GM12864 (cell line): ENCODE data around the gene LRRC75B.
"Not testable (repeated sequence)": the region's sequence is repeated elsewhere in the genome, so short reads cannot be mapped to it uniquely, and the experiment has no call there.

Source experiments
- DNase-seq: peaks from one replicate; pipeline ENCODE4 v3.0.0-alpha.2; 2011; ENCODE audit warnings: low read depth
- H3K4me3 ChIP-seq: 2 replicates; pipeline ENCODE4 v1.5.1; 2011; ENCODE audit warnings: mild to moderate bottlenecking, low read depth, low read length, control low read depth
- TF ChIP-seq, protein P1 (sequence below): IDR thresholded peaks from 2 replicates; pipeline ENCODE4 v1.5.1; 2011; ENCODE audit warnings: low read depth, mild to moderate bottlenecking, moderate library complexity, low read length, control low read depth, inconsistent platforms; ENCODE audit errors: missing control alignments

Gene LRRC75B

DNA sequence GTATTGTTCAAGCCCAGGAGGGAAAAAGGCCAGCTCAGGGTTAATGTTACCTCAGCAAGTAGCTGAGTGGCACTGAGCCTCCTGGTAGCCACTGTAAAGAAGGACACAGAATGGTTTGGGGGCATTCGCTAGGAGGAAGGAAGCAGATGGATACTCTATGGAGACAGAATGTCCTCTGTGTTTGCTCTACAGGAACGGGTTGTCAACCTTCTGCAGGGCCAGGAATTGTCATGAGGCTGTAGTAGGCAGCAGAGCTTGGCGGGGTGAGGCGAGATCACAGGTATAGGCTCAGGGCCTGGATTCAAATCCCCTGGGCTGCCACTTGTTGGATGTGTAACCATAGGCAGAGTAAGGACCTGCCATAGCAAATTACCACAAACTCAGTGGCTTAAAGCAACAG is 3.0 kb upstream of the LRRC75B start:
- no peak overlapping the region for H3K4me3 ChIP-seq
- TF ChIP-seq, protein P1, sequence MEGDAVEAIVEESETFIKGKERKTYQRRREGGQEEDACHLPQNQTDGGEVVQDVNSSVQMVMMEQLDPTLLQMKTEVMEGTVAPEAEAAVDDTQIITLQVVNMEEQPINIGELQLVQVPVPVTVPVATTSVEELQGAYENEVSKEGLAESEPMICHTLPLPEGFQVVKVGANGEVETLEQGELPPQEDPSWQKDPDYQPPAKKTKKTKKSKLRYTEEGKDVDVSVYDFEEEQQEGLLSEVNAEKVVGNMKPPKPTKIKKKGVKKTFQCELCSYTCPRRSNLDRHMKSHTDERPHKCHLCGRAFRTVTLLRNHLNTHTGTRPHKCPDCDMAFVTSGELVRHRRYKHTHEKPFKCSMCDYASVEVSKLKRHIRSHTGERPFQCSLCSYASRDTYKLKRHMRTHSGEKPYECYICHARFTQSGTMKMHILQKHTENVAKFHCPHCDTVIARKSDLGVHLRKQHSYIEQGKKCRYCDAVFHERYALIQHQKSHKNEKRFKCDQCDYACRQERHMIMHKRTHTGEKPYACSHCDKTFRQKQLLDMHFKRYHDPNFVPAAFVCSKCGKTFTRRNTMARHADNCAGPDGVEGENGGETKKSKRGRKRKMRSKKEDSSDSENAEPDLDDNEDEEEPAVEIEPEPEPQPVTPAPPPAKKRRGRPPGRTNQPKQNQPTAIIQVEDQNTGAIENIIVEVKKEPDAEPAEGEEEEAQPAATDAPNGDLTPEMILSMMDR: no peak
- no peak for DNase-seq

DNA sequence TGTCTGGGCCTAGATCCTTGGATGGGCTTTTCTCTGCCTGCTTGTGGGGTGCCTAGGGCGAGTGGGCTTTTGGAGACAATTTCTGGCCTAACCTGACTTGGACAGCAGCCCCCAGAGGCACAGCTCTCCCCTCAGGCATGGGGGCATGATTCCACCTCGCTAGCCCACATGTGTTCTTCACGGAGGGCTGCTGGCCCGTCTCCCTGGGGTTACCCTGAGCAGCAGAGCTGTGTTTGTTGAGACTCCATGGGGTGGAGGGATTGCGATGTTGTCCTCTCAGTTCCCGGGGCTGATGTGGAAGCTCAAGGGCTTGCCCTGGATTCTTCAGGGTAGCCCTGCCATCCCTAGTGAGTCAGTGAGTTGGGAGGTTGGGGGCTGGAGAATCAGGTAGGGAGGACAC is 2.4 kb upstream of the LRRC75B start:
- no peak for DNase-seq
- H3K4me3 ChIP-seq: no peak overlapping the region
- TF ChIP-seq, protein P1: no peak

DNA sequence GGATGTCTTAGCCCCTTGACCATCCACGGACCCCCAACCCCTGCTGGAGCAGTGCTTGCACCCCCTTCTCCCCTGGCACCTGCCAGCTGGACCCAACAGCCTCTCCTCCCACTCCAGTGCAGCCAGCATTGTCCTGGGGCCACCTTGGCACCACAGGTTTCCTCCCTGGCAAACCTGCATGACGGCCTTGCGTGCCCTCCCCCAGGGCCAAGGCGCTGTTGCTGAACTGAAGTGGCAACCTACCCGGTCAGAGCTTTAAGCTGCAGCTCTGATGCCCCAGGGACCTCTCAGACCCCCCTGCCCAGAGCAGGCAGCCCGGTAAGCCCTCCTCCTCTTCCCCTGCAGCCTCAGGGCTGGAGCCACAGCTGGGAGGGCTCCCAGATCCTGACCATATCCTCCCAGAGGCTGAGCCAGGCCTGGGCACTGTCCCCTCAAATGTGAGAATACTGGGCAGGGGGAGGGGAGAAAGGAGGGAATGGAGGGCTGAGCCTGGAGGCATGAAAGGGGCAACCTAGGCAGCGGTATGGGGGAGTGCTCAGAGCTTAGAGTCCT is 1.8 kb upstream of the LRRC75B start:
- TF ChIP-seq, protein P1: no peak
- no peak overlapping the region for H3K4me3 ChIP-seq
- no peak for DNase-seq

DNA sequence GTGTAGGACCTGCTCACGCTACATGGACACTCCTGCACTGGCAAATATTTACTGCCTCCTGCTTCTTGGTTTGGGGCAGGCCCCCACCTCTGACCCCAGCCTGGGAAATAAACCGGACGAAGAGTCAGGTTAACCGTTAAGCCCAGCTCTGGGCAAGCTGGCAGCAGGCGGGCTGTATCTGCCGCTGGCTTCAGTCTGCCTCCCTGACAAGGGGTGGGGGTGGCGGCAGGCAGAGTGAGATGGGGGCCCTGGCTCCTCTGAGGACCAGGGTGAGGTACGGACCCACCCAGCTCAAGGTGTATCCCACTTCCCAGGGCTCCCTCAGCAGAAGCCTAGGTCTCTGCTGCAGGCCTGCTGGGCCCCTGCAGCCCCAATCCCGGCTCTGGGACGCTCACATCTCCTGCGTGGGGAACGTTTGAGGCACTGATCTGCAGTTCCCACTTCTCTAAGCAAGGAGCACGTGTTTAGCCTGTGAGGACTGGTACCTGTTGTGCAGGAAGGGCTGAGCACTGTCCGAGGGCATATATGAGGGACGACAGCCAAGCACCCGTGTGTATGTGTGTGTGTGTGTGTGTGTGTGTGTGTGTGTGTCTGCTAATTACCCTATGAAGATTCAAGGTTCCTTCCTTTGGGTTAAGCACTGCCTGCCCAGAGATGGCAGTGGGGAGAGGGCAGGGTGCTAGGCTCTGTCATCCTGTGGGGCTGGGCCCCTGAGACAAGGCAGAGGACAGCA is 1.1 kb upstream of the LRRC75B start:
- no peak for DNase-seq
- TF ChIP-seq, protein P1: no peak
- H3K4me3 ChIP-seq: no peak overlapping the region

DNA sequence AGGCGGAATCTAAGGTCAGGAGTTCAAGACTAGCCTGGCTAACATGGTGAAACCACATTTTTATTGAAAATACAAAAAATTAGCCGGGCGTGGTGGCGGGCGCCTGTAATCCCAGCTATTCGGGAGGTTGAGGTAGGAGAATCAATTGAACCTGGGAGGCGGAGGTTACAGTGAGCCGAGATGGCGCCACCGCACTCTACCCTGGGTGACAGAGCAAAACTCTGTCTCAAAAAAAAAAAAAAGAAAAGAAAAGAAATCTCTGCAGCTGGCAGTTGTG is 624 bp upstream of the LRRC75B start:
- DNase-seq, H3K4me3 ChIP-seq: not testable (repeated sequence)

DNA sequence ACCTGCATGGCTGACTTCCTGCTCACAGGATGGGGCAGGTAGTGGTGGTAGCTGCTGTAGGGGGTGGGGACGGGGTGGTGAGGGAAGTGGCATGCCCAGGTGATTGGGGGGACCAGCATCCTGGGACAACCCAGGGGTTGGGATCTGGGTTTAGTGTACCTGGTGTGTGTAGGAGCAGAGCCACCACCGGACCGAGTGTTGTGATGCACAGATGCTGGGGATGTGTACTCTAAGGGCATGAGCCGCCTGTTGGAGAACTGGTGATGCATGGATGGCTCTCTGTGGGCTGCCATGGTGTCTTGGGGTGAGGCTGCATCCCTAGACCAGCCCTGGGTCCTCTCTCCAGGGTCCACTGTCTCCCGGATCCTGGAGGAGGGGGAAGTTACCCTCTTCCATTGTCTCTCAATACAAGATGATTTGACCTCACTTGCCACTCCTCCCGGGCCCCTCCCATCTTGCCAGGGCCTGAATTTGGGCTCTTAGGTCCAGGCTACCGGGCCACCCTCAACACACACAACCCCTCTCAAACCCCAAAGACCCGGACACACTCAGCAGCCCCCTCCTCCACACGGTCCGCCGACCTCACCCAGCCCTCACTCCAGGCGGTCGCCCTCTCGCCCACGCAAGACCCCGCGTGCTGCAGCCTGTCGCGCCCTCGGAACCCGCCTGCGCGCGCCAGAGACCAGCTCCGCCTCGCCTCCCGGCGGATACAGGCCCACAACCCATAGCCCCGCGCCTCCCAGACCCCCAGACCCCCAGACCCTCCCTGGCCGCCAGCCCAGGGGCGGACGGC is 619 bp downstream of the LRRC75B start:
- peak overlapping the region; percentile 40 for H3K4me3 ChIP-seq
- DNase-seq: no peak
- TF ChIP-seq, protein P1: no peak

DNA sequence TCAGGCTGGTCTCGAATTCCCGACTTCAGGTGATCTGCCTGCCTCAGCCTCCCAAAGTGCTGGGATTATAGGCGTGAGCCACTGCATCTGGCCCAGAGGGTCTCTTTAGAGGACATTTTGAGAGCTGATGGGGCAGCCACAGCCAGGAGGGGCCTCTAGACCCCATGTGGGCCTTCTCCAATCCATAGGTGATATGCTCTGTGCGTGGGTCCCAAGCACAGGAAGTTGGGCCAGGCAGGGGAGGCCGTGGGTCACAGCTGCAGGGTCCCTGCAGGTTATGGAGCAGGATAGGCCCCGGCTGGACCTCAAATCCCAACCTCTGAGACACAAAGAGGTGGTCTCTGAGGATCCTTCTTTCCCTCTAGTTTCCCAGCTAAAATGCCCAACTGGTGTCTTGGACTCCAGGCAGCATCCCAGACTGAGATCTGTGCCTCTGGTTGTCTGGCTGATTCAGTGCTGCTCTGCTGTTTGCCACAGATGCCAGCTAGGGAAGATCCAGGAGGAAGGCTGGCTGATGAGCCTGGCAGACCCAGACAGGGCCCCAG is 1.5 kb downstream of the LRRC75B start:
- H3K4me3 ChIP-seq: no peak overlapping the region
- no peak for DNase-seq
- TF ChIP-seq, protein P1: no peak
